PC-9 (cell line): ENCODE data around the gene CCDC102B. TPM values are rescaled to one million over a fixed set of nuclear protein-coding genes. Genes with fewer than 3 reads are reported as not detected.

ENCODE experiments used
- BruUV-seq: library from RNA; stranded (reverse); fragments of 400-500 nt; replicated peaks from 2 replicates; lab custom pipeline; 2021; lab: Mats Ljungman, UMichigan
- CTCF ChIA-PET: fragments of 300-600 bp; sonication (Branson Sonifier 250); formaldehyde crosslinking; loops from one replicate; lab custom pipeline; 2022; ENCODE audit warnings: antibody characterized with exemption; lab: Charles Lee
- POLR2A ChIA-PET: fragments of 300-600 bp; sonication (Branson Sonifier 250); formaldehyde crosslinking; loops from one replicate; lab custom pipeline; 2022; ENCODE audit warnings: antibody characterized with exemption; ENCODE audit not compliant: unreplicated experiment; lab: Charles Lee
- DNase-seq, 2 experiments: peaks; one replicate each; pipeline versions ENCODE4 v3.0.0 to v3.0.0-alpha.2; 2015 to 2022; ENCODE audit warnings: mixed read lengths in 1 of 2
- H2AFZ ChIP-seq: fragments of 200-600 bp; sonication (generic); 2 replicates; pipeline ENCODE4 v1.8.1; 2017; ENCODE audit warnings: antibody characterized with exemption
- H3F3A ChIP-seq: fragments of 200-600 bp; sonication (generic); 2 replicates; pipeline ENCODE4 v1.8.1; 2017; ENCODE audit warnings: antibody characterized with exemption, mild to moderate bottlenecking, low read depth; ENCODE audit not compliant: insufficient read depth
- H3K27ac ChIP-seq: fragments of 200-600 bp; sonication (generic); 2 replicates; pipeline ENCODE4 v1.6.1; 2016; ENCODE audit warnings: mixed run types
- H3K27me3 ChIP-seq: fragments of 200-600 bp; sonication (generic); 2 replicates; pipeline ENCODE4 v1.6.1; 2016; ENCODE audit warnings: low read depth, mixed run types; ENCODE audit not compliant: insufficient read depth
- H3K36me3 ChIP-seq: fragments of 200-600 bp; sonication (generic); 2 replicates; pipeline ENCODE4 v1.6.1; 2016; ENCODE audit warnings: low read depth, mixed run types
- H3K4me1 ChIP-seq: fragments of 200-600 bp; sonication (generic); replicated peaks from 2 replicates; pipeline ENCODE4 v1.6.1; 2016; ENCODE audit warnings: mixed run types; ENCODE audit not compliant: insufficient read depth
- H3K4me2 ChIP-seq: fragments of 200-600 bp; sonication (generic); 2 replicates; pipeline ENCODE4 v1.6.1; 2017; ENCODE audit warnings: mixed run types
- H3K4me3 ChIP-seq: fragments of 200-600 bp; sonication (generic); 2 replicates; pipeline ENCODE4 v1.6.1; 2016; ENCODE audit warnings: mixed run types
- H3K79me2 ChIP-seq: fragments of 200-600 bp; sonication (generic); 2 replicates; pipeline ENCODE4 v1.6.1; 2017; ENCODE audit warnings: low read depth, mixed run types
- H3K9me2 ChIP-seq: fragments of 200-600 bp; sonication (generic); 2 replicates; pipeline ENCODE4 v1.8.1; 2017; ENCODE audit warnings: mild to moderate bottlenecking; ENCODE audit not compliant: insufficient read depth
- H3K9me3 ChIP-seq: fragments of 200-600 bp; sonication (generic); 2 replicates; pipeline ENCODE4 v1.8.1; 2016; ENCODE audit warnings: low read depth; ENCODE audit not compliant: insufficient read depth
- H4K20me1 ChIP-seq: fragments of 200-600 bp; sonication (generic); 2 replicates; pipeline ENCODE4 v1.8.1; 2017; ENCODE audit not compliant: insufficient read depth
- CTCF ChIP-seq: fragments of 200-600 bp; sonication (generic); conservative IDR thresholded peaks from 2 replicates; pipeline ENCODE4 v1.6.1; 2017; ENCODE audit warnings: mixed run types, antibody characterized with exemption, mild to moderate bottlenecking, moderate library complexity
- EZH2 ChIP-seq: fragments of 200-600 bp; sonication (generic); IDR thresholded peaks from 2 replicates; pipeline ENCODE4 v1.8.0; 2017; ENCODE audit warnings: antibody characterized with exemption, low read depth
- intact Hi-C: fragments of 100-400 bp; cut with micrococcal nuclease; formaldehyde crosslinking; loops from one replicate; pipeline ENCODE4 v1.10.0; 2022; ENCODE audit not compliant: unreplicated experiment
- total RNA-seq: library from RNA; stranded (reverse); gene quantifications from 2 replicates; pipeline ENCODE4 v1.2.3, GENCODE V29; 2021

CCDC102B gene
- total RNA-seq, 1 experiment from 2014 or later = 1.9 TPM

- TF ChIP-seq EZH2 (no peak), CTCF (peak; percentile 78)
- H3F3A ChIP-seq = no peaks in the 10 kb centered on the region
- no peaks in the 10 kb centered on the region for H4K20me1 ChIP-seq
- no peaks in the 10 kb centered on the region for H3K9me3 ChIP-seq
- no peak overlapping the region for H3K4me3 ChIP-seq
- ChIA-PET POLR2A (no interaction called here), CTCF (no interaction called here)
- DNase-seq = peak in 1 of 2 experiments; percentile 37
- H3K27me3 ChIP-seq = no peaks in the 10 kb centered on the region
- H3K4me2 ChIP-seq = no peak overlapping the region
- no TSS peak for BruUV-seq
- H2AFZ ChIP-seq = no peak overlapping the region
- H3K9me2 ChIP-seq = no peaks in the 10 kb centered on the region
- no peaks in the 10 kb centered on the region for H3K36me3 ChIP-seq
- no peaks in the 10 kb centered on the region for H3K4me1 ChIP-seq
- H3K27ac ChIP-seq = no peak overlapping the region
- no peaks in the 10 kb centered on the region for H3K79me2 ChIP-seq
- intact Hi-C loops = loop anchor here (5.0 kb wide), 2 partner anchors 1240 to 1605 kb away; no protein-coding TSS in a partner anchor
Measured at GRCh38 chr18:68847219-68847837, 49.4 kb downstream of the CCDC102B start.

GRCh38 chr18:68848242-68848641 is 50.4 kb downstream of the CCDC102B start:
- H3K79me2 ChIP-seq = no peaks in the 10 kb centered on the region
- CTCF ChIA-PET = no interaction called here
- H3K27me3 ChIP-seq = no peaks in the 10 kb centered on the region
- BruUV-seq = no TSS peak
- no peaks in the 10 kb centered on the region for H3K36me3 ChIP-seq
- no peaks in the 10 kb centered on the region for H3K4me1 ChIP-seq
- POLR2A ChIA-PET = no interaction called here
- no peak for DNase-seq
- H4K20me1 ChIP-seq = no peaks in the 10 kb centered on the region
- no peak overlapping the region for H3K4me2 ChIP-seq
- TF ChIP-seq EZH2 (no peak), CTCF (no peak)
- H3K4me3 ChIP-seq = no peak overlapping the region
- intact Hi-C loops = loop anchor here (5.0 kb wide), 2 partner anchors 1239 to 1604 kb away; no protein-coding TSS in a partner anchor
- no peaks in the 10 kb centered on the region for H3F3A ChIP-seq
- no peaks in the 10 kb centered on the region for H3K9me3 ChIP-seq
- no peaks in the 10 kb centered on the region for H3K9me2 ChIP-seq
- no peak overlapping the region for H2AFZ ChIP-seq
- no peak overlapping the region for H3K27ac ChIP-seq

- H3K9me3 ChIP-seq = no peaks in the 10 kb centered on the region
- no peak overlapping the region for H3K4me2 ChIP-seq
- no peaks in the 10 kb centered on the region for H3K4me1 ChIP-seq
- BruUV-seq = no TSS peak
- no peaks in the 10 kb centered on the region for H4K20me1 ChIP-seq
- 0 out of 2 replicates have a peak overlapping the region, but pooled peaks have one; percentile 11 for H2AFZ ChIP-seq
- no peak for DNase-seq
- H3K27me3 ChIP-seq = no peaks in the 10 kb centered on the region
- H3F3A ChIP-seq = no peaks in the 10 kb centered on the region
- H3K36me3 ChIP-seq = no peaks in the 10 kb centered on the region
- CTCF ChIA-PET = no interaction called here
- intact Hi-C loops = no loop called here
- POLR2A ChIA-PET = no interaction called here
- no peaks in the 10 kb centered on the region; the same call in 1 of the 2 replicates for H3K9me2 ChIP-seq
- H3K27ac ChIP-seq = no peak overlapping the region
- H3K79me2 ChIP-seq = no peaks in the 10 kb centered on the region
- no peak for TF ChIP-seq CTCF
- no peak for TF ChIP-seq EZH2
- no peak overlapping the region for H3K4me3 ChIP-seq
Measured at GRCh38 chr18:68854786-68855391, 57.0 kb downstream of the CCDC102B start.
